IMR-90 (cell line): Measurements from ENCODE around the gene SLC9A9. TPM values are rescaled to one million over a fixed set of nuclear protein-coding genes. Genes with fewer than 3 reads are reported as not detected.

Experiments
- ATAC-seq: fragments of 200-7000 bp; cut with Tn5 transposase; 2 replicates; pipeline ENCODE4 v1.9.1; 2020; ENCODE audit warnings: low read depth, mild to moderate bottlenecking, moderate library complexity
- BruUV-seq: library from RNA; stranded (reverse); fragments of 400-500 nt; replicated peaks from 2 replicates; lab custom pipeline; 2021; lab: Mats Ljungman, UMichigan
- CTCF ChIA-PET: fragments of 300-600 bp; formaldehyde crosslinking; extraction: SDS; loops from one replicate; lab custom pipeline; 2021; ENCODE audit warnings: antibody characterized with exemption; lab: Yijun Ruan, JAX
- POLR2A ChIA-PET: fragments of 300-600 bp; sonication (Branson Sonifier 250); formaldehyde crosslinking; loops from one replicate; lab custom pipeline; 2022; ENCODE audit warnings: antibody characterized with exemption; ENCODE audit not compliant: unreplicated experiment; lab: Charles Lee
- DNase-seq: peaks from one replicate; pipeline ENCODE4 v3.0.0; 2013
- H2AFZ ChIP-seq: replicated peaks from 2 replicates; pipeline ENCODE3; 2013; ENCODE audit warnings: low read length, mild to moderate bottlenecking; ENCODE audit not compliant: poor library complexity
- H2AK5ac ChIP-seq: 2 replicates; pipeline ENCODE4 v1.6.1; 2013; ENCODE audit warnings: low read depth, low read length, inconsistent platforms
- H2AK9ac ChIP-seq: replicated peaks from 2 replicates; pipeline ENCODE3; 2013; ENCODE audit warnings: mild to moderate bottlenecking, low read depth, low read length, moderate library complexity; ENCODE audit not compliant: poor library complexity
- H2BK120ac ChIP-seq: 2 replicates; pipeline ENCODE4 v1.6.1; 2013; ENCODE audit warnings: low read depth, low read length, inconsistent platforms
- H2BK15ac ChIP-seq: 3 replicates; pipeline ENCODE4 v1.6.1; 2013; ENCODE audit warnings: low read depth, low read length, inconsistent platforms
- H2BK20ac ChIP-seq: 2 replicates; pipeline ENCODE4 v1.6.1; 2013; ENCODE audit warnings: low read depth, mild to moderate bottlenecking, inconsistent platforms, low read length, moderate library complexity
- H2BK5ac ChIP-seq: 2 replicates; pipeline ENCODE4 v1.6.1; 2013; ENCODE audit warnings: mild to moderate bottlenecking, low read depth, low read length, inconsistent platforms; ENCODE audit not compliant: poor library complexity, severe bottlenecking
- H3K14ac ChIP-seq: replicated peaks from 2 replicates; pipeline ENCODE4 v1.6.1; 2013; ENCODE audit warnings: low read depth, low read length, inconsistent platforms
- H3K18ac ChIP-seq: 2 replicates; pipeline ENCODE4 v1.6.1; 2013; ENCODE audit warnings: low read depth, low read length, control low read depth
- H3K23ac ChIP-seq: 2 replicates; pipeline ENCODE4 v1.6.1; 2013; ENCODE audit warnings: low read depth, low read length, inconsistent platforms
- H3K27ac ChIP-seq: 2 replicates; pipeline ENCODE4 v1.5.1; 2013; ENCODE audit warnings: mild to moderate bottlenecking, control low read depth, low read length; ENCODE audit not compliant: insufficient read depth
- H3K27me3 ChIP-seq: 2 replicates; pipeline ENCODE4 v1.6.1; 2013; ENCODE audit warnings: low read length; ENCODE audit not compliant: control insufficient read depth, insufficient read depth
- H3K36me3 ChIP-seq: 2 replicates; pipeline ENCODE4 v1.6.1; 2013; ENCODE audit warnings: low read length, mixed read lengths; ENCODE audit not compliant: control insufficient read depth, insufficient read depth
- H3K4ac ChIP-seq: 2 replicates; pipeline ENCODE4 v1.6.1; 2013; ENCODE audit warnings: low read depth, low read length, inconsistent platforms
- H3K4me1 ChIP-seq: 2 replicates; pipeline ENCODE4 v1.6.1; 2013; ENCODE audit warnings: low read length, mixed read lengths; ENCODE audit not compliant: control insufficient read depth, insufficient read depth
- H3K4me2 ChIP-seq: 2 replicates; pipeline ENCODE4 v1.6.1; 2013; ENCODE audit warnings: low read depth, mild to moderate bottlenecking, control low read depth, low read length, moderate library complexity
- H3K4me3 ChIP-seq: 2 replicates; pipeline ENCODE4 v1.5.1; 2013; ENCODE audit warnings: low read depth, mild to moderate bottlenecking, control low read depth, low read length, moderate library complexity; ENCODE audit not compliant: insufficient read depth
- H3K56ac ChIP-seq: 2 replicates; pipeline ENCODE4 v1.6.1; 2013; ENCODE audit warnings: low read length, inconsistent platforms; ENCODE audit not compliant: insufficient read depth; ENCODE audit errors: extremely low read depth
- H3K79me1 ChIP-seq, 2 experiments: 2 replicates each; pipeline ENCODE4 v1.6.1; 2013; ENCODE audit warnings: low read length in 2 of 2, inconsistent platforms in 1 of 2, low read depth in 1 of 2
- H3K9ac ChIP-seq: 2 replicates; pipeline ENCODE4 v1.6.1; 2013; ENCODE audit warnings: low read depth, low read length, control low read depth
- H3K9me1 ChIP-seq: 2 replicates; pipeline ENCODE4 v1.6.1; 2013; ENCODE audit warnings: low read length, inconsistent platforms; ENCODE audit not compliant: insufficient read depth
- H3K9me3 ChIP-seq: 2 replicates; pipeline ENCODE4 v1.6.1; 2013; ENCODE audit warnings: low read length; ENCODE audit not compliant: control insufficient read depth, insufficient read depth
- H4K20me1 ChIP-seq: 2 replicates; pipeline ENCODE4 v1.6.1; 2013; ENCODE audit warnings: low read length, inconsistent platforms; ENCODE audit not compliant: insufficient read depth
- H4K5ac ChIP-seq: 2 replicates; pipeline ENCODE4 v1.6.1; 2013; ENCODE audit warnings: mild to moderate bottlenecking, low read depth, low read length, control low read depth
- H4K8ac ChIP-seq, 2 experiments: 2 replicates each; pipeline ENCODE4 v1.6.1; 2013; ENCODE audit warnings: low read depth in 2 of 2, low read length in 2 of 2, control low read depth in 1 of 2, inconsistent platforms in 1 of 2
- H4K91ac ChIP-seq: 2 replicates; pipeline ENCODE4 v1.6.1; 2013; ENCODE audit warnings: low read depth, low read length, inconsistent platforms; ENCODE audit not compliant: insufficient read depth
- CEBPB ChIP-seq: IDR thresholded peaks from 2 replicates; pipeline ENCODE4 v1.6.1; 2012; ENCODE audit warnings: low read depth, low read length, improper control_type of control experiment
- CHD1 ChIP-seq: IDR thresholded peaks from 2 replicates; pipeline ENCODE4 v1.6.1; 2012; ENCODE audit warnings: low read depth, low read length, improper control_type of control experiment
- RCOR1 ChIP-seq: IDR thresholded peaks from 2 replicates; pipeline ENCODE4 v1.6.1; 2012; ENCODE audit warnings: mild to moderate bottlenecking, low read length, improper control_type of control experiment; ENCODE audit not compliant: insufficient replicate concordance
- WGBS, 2 experiments: methylation state at CpG; one replicate each; pipeline versions ENCODE4 v1.1.5 to v1.1.7; 2013; ENCODE audit warnings: missing lambda C conversion rate in 2 of 2; ENCODE audit not compliant: insufficient read length in 1 of 2; ENCODE audit errors: extremely low coverage in 2 of 2; 5-methylcytosine and 5-hydroxymethylcytosine counted together
- dilution Hi-C: fragments of 300-500 bp; cut with HindIII; formaldehyde crosslinking; loops from one replicate; pipeline ENCODE4 v1.14.3; 2018; ENCODE audit warnings: low sequenced_read_pairs; ENCODE audit not compliant: unreplicated experiment
- in situ Hi-C: fragments of 300-500 bp; cut with MboI; formaldehyde crosslinking; loops from 3 replicates; pipeline ENCODE4 v1.14.3; 2019; ENCODE audit warnings: low sequenced_read_pairs, inconsistent platforms, mixed read lengths
- intact Hi-C: fragments of 100-400 bp; cut with micrococcal nuclease; formaldehyde crosslinking; loops from 2 replicates; pipeline ENCODE4 v1.10.0; 2022
- polyA plus RNA-seq, 3 experiments: library from polyadenylated mRNA; depleted of rRNA; stranded (reverse); fragments of >200 nt; gene quantifications; 2 replicates each; pipeline ENCODE4 v1.2.3, GENCODE V29; 2012; ENCODE audit warnings: low replicate concordance in 1 of 3
- total RNA-seq: library from RNA; depleted of rRNA; stranded (reverse); fragments of >200 nt; gene quantifications from 2 replicates; pipeline ENCODE4 v1.2.3, GENCODE V29; 2012
- TF ChIP-seq, protein P1 (sequence below): fragments of 150-350 bp; IDR thresholded peaks from 2 replicates; pipeline ENCODE4 v1.6.1; 2016; ENCODE audit warnings: low read depth, mild to moderate bottlenecking, low read length, moderate library complexity, borderline replicate concordance

Gene SLC9A9
- total and polyA plus RNA-seq, 2 of the 4 experiments (the other 2 are of a cell fraction): 1.4 to 2.3 TPM

DNA sequence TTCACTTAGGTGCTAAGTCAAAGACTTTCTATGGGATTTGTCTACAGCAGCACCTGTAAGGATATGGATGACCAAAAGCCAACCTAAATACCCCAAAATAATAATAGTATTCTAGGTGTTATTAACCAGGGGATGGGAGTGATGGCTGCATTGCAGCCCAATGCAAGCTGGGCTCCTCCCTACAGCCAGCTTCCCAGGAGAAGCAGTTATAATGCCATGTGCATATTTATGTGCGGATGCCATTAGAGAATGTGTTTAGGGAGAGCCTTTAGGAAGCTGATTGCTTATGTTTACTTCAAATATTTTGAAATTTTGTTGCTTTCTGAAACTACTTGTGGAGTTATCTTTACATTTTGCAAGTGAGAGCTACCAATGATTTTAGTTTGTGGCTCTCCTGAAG is 491.4 kb downstream of the SLC9A9 start:
- H2AK9ac ChIP-seq: no peak overlapping the region
- no peak for TF ChIP-seq CHD1
- TF ChIP-seq CEBPB: no peak
- no peak for TF ChIP-seq RCOR1
- TF ChIP-seq, protein P1, sequence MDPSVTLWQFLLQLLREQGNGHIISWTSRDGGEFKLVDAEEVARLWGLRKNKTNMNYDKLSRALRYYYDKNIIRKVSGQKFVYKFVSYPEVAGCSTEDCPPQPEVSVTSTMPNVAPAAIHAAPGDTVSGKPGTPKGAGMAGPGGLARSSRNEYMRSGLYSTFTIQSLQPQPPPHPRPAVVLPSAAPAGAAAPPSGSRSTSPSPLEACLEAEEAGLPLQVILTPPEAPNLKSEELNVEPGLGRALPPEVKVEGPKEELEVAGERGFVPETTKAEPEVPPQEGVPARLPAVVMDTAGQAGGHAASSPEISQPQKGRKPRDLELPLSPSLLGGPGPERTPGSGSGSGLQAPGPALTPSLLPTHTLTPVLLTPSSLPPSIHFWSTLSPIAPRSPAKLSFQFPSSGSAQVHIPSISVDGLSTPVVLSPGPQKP: no peak
- no peak overlapping the region for H3K4ac ChIP-seq
- no peak overlapping the region for H4K8ac ChIP-seq
- in situ Hi-C loops: no loop called here
- H3K27me3 ChIP-seq: no peaks in the 10 kb centered on the region
- DNase-seq: no peak
- ATAC-seq: no peak
- CTCF ChIA-PET: no interaction called here
- no peaks in the 10 kb centered on the region for H3K9me1 ChIP-seq
- H3K27ac ChIP-seq: no peak overlapping the region
- no peak overlapping the region for H3K18ac ChIP-seq
- H3K23ac ChIP-seq: no peak overlapping the region
- no peaks in the 10 kb centered on the region for H3K4me1 ChIP-seq
- H4K91ac ChIP-seq: no peak overlapping the region
- no peaks in the 10 kb centered on the region for H3K36me3 ChIP-seq
- H3K14ac ChIP-seq: no peak overlapping the region
- no peak overlapping the region for H2AFZ ChIP-seq
- BruUV-seq: no TSS peak
- H4K5ac ChIP-seq: no peak overlapping the region
- H3K4me2 ChIP-seq: no peak overlapping the region
- H2BK5ac ChIP-seq: no peak overlapping the region
- H2AK5ac ChIP-seq: no peak overlapping the region
- POLR2A ChIA-PET: no interaction called here
- H3K56ac ChIP-seq: no peak overlapping the region
- no CpG with 5 or more reads among the region's 1 CpG for whole genome bisulfite sequencing, 2 experiments
- dilution Hi-C loops: no loop called here
- no peak overlapping the region for H3K4me3 ChIP-seq
- H3K79me1 ChIP-seq: no peaks in the 10 kb centered on the region
- H3K9ac ChIP-seq: no peak overlapping the region
- H2BK20ac ChIP-seq: no peak overlapping the region
- H2BK120ac ChIP-seq: no peak overlapping the region
- H4K20me1 ChIP-seq: no peaks in the 10 kb centered on the region
- no peak overlapping the region for H2BK15ac ChIP-seq
- no peaks in the 10 kb centered on the region for H3K9me3 ChIP-seq
- intact Hi-C loops: no loop called here
